Hepatocyte (in vitro differentiated cells): ENCODE results near the gene EEPD1. TPM values are rescaled to one million over a fixed set of nuclear protein-coding genes. Genes with fewer than 3 reads are reported as not detected.

ENCODE experiments used
- DNase-seq: peaks from one replicate; pipeline ENCODE4 v3.0.0-alpha.2; 2016; ENCODE audit warnings: low spot score
- H2AFZ ChIP-seq: fragments of 200-600 bp; sonication (generic); 2 replicates; pipeline ENCODE4 v1.6.0; 2016; ENCODE audit warnings: antibody characterized with exemption, mild to moderate bottlenecking
- H3K27ac ChIP-seq: fragments of 200-600 bp; sonication (generic); 2 replicates; pipeline ENCODE4 v1.5.1; 2016; ENCODE audit warnings: mild to moderate bottlenecking
- H3K27me3 ChIP-seq: fragments of 200-600 bp; sonication (generic); 2 replicates; pipeline ENCODE4 v1.6.1; 2016
- H3K36me3 ChIP-seq: fragments of 200-600 bp; sonication (generic); replicated peaks from 2 replicates; pipeline ENCODE4 v1.5.1; 2016; ENCODE audit warnings: low read depth; ENCODE audit not compliant: insufficient read depth
- H3K4me1 ChIP-seq: fragments of 200-600 bp; sonication (generic); 2 replicates; pipeline ENCODE4 v1.5.1; 2016; ENCODE audit warnings: mild to moderate bottlenecking, moderate library complexity; ENCODE audit not compliant: insufficient read depth
- H3K4me2 ChIP-seq: fragments of 200-600 bp; sonication (generic); 2 replicates; pipeline ENCODE4 v1.6.0; 2016
- H3K4me3 ChIP-seq: fragments of 200-600 bp; sonication (generic); 2 replicates; pipeline ENCODE4 v1.5.1; 2016; ENCODE audit warnings: mild to moderate bottlenecking
- H3K79me2 ChIP-seq: fragments of 200-600 bp; sonication (generic); 2 replicates; pipeline ENCODE4 v1.6.0; 2017; ENCODE audit warnings: mild to moderate bottlenecking
- H3K9me2 ChIP-seq: fragments of 200-600 bp; sonication (generic); replicated peaks from 2 replicates; pipeline ENCODE4 v1.6.0; 2017; ENCODE audit warnings: mild to moderate bottlenecking; ENCODE audit not compliant: insufficient read depth
- H3K9me3 ChIP-seq: fragments of 200-600 bp; sonication (generic); 2 replicates; pipeline ENCODE4 v1.5.1; 2016; ENCODE audit warnings: low read depth, mild to moderate bottlenecking
- H4K20me1 ChIP-seq: fragments of 200-600 bp; sonication (generic); 2 replicates; pipeline ENCODE4 v1.6.0; 2016; ENCODE audit warnings: mild to moderate bottlenecking; ENCODE audit not compliant: insufficient read depth, poor library complexity, severe bottlenecking
- EZH2 ChIP-seq: fragments of 200-600 bp; sonication (generic); IDR thresholded peaks from 2 replicates; pipeline ENCODE4 v1.6.1; 2016; ENCODE audit warnings: antibody characterized with exemption, mild to moderate bottlenecking, borderline replicate concordance
- EZH2phosphoT487 ChIP-seq: fragments of 200-600 bp; sonication (generic); IDR thresholded peaks from one replicate; pipeline ENCODE4 v1.6.1; 2018; ENCODE audit warnings: antibody characterized with exemption, mild to moderate bottlenecking, low read depth, moderate library complexity; ENCODE audit not compliant: unreplicated experiment, severe bottlenecking
- WGBS: methylation state at CpG from one replicate; pipeline ENCODE4 v1.1.6; 2016; ENCODE audit warnings: low lambda C conversion rate; ENCODE audit errors: missing lambda C conversion rate; 5-methylcytosine and 5-hydroxymethylcytosine counted together
- polyA plus RNA-seq: library from polyadenylated mRNA; unstranded; fragments of >200 nt; fragmentation: Nextera tagmentation; extraction: Ambion mirVana; gene quantifications from 2 replicates; pipeline ENCODE4 v1.2.1, GENCODE V29; 2016
- total RNA-seq: library from RNA; depleted of rRNA; stranded (reverse); fragments of >200 nt; gene quantifications from 2 replicates; pipeline ENCODE4 v1.2.3, GENCODE V29; 2014
- TF ChIP-seq, protein P1 (sequence below): fragments of 200-600 bp; sonication (generic); IDR thresholded peaks from 2 replicates; pipeline ENCODE4 v1.5.1; 2016; ENCODE audit warnings: antibody characterized with exemption, mild to moderate bottlenecking; ENCODE audit not compliant: poor library complexity

EEPD1 gene
- total and polyA plus RNA-seq, 2 experiments from 2014 or later: 7.7 to 14.2 TPM

DNA sequence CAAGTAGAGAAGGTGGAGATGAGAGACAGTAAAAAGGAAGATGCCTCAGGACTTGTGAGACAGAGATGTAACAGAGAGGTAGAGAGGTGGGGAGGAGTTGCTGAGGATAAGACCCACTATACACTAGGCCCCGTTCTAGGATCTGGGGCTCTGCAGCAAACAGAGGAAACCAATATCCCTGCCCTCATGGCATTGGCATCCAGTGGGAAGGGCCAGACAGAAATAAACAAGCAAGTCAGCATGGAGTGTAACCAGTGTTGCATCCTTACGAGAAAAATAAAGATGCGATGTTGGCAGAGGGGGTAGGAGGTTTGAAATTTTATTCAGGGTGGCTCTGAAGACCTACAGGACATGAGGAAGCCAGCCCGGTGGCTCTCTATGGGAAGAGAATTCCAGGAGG, 22.0 kb upstream of the EEPD1 start:
- no peak overlapping the region for H3K4me2 ChIP-seq
- TF ChIP-seq EZH2 (no peak), EZH2phosphoT487 (no peak)
- TF ChIP-seq, protein P1, sequence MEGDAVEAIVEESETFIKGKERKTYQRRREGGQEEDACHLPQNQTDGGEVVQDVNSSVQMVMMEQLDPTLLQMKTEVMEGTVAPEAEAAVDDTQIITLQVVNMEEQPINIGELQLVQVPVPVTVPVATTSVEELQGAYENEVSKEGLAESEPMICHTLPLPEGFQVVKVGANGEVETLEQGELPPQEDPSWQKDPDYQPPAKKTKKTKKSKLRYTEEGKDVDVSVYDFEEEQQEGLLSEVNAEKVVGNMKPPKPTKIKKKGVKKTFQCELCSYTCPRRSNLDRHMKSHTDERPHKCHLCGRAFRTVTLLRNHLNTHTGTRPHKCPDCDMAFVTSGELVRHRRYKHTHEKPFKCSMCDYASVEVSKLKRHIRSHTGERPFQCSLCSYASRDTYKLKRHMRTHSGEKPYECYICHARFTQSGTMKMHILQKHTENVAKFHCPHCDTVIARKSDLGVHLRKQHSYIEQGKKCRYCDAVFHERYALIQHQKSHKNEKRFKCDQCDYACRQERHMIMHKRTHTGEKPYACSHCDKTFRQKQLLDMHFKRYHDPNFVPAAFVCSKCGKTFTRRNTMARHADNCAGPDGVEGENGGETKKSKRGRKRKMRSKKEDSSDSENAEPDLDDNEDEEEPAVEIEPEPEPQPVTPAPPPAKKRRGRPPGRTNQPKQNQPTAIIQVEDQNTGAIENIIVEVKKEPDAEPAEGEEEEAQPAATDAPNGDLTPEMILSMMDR: no peak
- 83% methylated on average over 4 of the region's 4 CpGs for WGBS

GRCh38 chr7:36131499-36131898, 21.6 kb upstream of the EEPD1 start:
- Histone ChIP-seq H3K4me3 (no peak overlapping the region), H3K36me3 (no peaks in the 10 kb centered on the region), H4K20me1 (no peaks in the 10 kb centered on the region), H3K27ac (no peak overlapping the region), H2AFZ (no peak overlapping the region), H3K79me2 (no peaks in the 10 kb centered on the region), H3K4me1 (peaks cover 18% of the 10 kb centered on the region), H3K9me3 (no peaks in the 10 kb centered on the region), H3K4me2 (no peak overlapping the region), H3K27me3 (no peaks in the 10 kb centered on the region), H3K9me2 (no peaks in the 10 kb centered on the region)
- DNase-seq: no peak
- TF ChIP-seq, protein P1: no peak
- no peak for TF ChIP-seq EZH2
- no peak for TF ChIP-seq EZH2phosphoT487
- 78% methylated on average over 7 of the region's 7 CpGs for WGBS

More for the DNA sequence above, 22.0 kb upstream of the EEPD1 start:
- DNase-seq: no peak
- Histone ChIP-seq H3K79me2 (no peaks in the 10 kb centered on the region), H4K20me1 (no peaks in the 10 kb centered on the region), H3K27ac (no peak overlapping the region), H3K4me3 (no peak overlapping the region), H2AFZ (no peak overlapping the region), H3K27me3 (no peaks in the 10 kb centered on the region), H3K36me3 (no peaks in the 10 kb centered on the region), H3K9me2 (no peaks in the 10 kb centered on the region), H3K9me3 (no peaks in the 10 kb centered on the region), H3K4me1 (peaks cover 18% of the 10 kb centered on the region)

DNA sequence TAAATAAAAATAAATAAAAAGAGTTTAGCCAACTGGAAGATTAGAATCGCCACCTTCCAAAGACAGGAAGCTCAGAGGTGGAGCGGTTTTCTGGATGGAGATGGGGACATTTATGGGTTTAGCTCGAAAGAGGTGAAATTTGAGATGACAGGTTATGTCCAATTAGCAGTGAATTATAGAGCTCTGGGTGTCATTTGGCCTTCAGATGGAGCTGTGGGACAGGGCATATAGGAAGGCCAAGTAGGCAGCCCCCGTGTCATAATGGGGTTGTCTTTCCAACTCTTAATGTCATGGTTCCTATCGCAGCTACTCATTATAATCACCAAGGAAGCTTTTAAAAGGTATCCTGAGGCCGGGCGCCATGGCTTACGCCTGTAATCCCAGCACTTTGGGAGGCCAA, 21.0 kb upstream of the EEPD1 start:
- no peaks in the 10 kb centered on the region for H3K36me3 ChIP-seq
- no peaks in the 10 kb centered on the region for H3K9me3 ChIP-seq
- peaks cover 18% of the 10 kb centered on the region for H3K4me1 ChIP-seq
- no peaks in the 10 kb centered on the region for H3K27me3 ChIP-seq
- H3K27ac ChIP-seq: no peak overlapping the region
- H3K9me2 ChIP-seq: no peaks in the 10 kb centered on the region
- no peak overlapping the region for H3K4me2 ChIP-seq
- DNase-seq: no peak
- H4K20me1 ChIP-seq: no peaks in the 10 kb centered on the region
- no peak overlapping the region for H3K4me3 ChIP-seq
- WGBS: 90% methylated on average over 8 of the region's 8 CpGs
- TF ChIP-seq EZH2phosphoT487: no peak
- TF ChIP-seq, protein P1: no peak
- no peak for TF ChIP-seq EZH2
- H2AFZ ChIP-seq: no peak overlapping the region
- H3K79me2 ChIP-seq: no peaks in the 10 kb centered on the region

DNA sequence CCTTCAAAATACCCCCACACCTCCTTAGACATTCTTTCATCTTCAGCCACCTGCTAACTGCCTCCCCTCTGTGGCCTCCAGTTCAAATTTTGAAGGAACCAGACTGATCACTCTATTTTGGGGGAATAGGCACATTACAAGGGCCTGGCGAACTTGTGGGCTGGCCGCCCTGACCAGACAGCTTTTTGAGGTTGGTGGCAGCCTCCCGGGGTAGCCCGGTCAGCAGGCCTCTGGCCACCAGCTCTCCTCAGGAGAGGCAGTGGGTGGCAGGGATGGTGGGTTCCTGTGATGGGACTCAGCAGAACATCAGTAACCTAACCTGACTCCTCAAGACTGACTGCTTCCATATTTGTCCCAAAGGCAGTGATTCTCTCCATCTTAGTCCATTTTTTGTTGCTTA, 17.4 kb upstream of the EEPD1 start:
- Histone ChIP-seq H3K36me3 (no peaks in the 10 kb centered on the region), H3K79me2 (no peaks in the 10 kb centered on the region), H3K9me2 (no peaks in the 10 kb centered on the region), H4K20me1 (no peaks in the 10 kb centered on the region), H3K27me3 (no peaks in the 10 kb centered on the region), H3K4me3 (no peak overlapping the region), H2AFZ (no peak overlapping the region), H3K4me1 (no peaks in the 10 kb centered on the region), H3K27ac (no peak overlapping the region), H3K4me2 (no peak overlapping the region), H3K9me3 (no peaks in the 10 kb centered on the region)
- no peak for TF ChIP-seq EZH2phosphoT487
- no peak for TF ChIP-seq EZH2
- TF ChIP-seq, protein P1: no peak
- DNase-seq: no peak
- 97% methylated on average over 4 of the region's 4 CpGs for WGBS
